NCI-H1105 (cell line): ENCODE data around the gene TRIM38.

Source experiments
- DNase-seq: peaks from one replicate; lab custom pipeline; 2025; lab: John Stamatoyannopoulos, UW

Gene TRIM38

DNA sequence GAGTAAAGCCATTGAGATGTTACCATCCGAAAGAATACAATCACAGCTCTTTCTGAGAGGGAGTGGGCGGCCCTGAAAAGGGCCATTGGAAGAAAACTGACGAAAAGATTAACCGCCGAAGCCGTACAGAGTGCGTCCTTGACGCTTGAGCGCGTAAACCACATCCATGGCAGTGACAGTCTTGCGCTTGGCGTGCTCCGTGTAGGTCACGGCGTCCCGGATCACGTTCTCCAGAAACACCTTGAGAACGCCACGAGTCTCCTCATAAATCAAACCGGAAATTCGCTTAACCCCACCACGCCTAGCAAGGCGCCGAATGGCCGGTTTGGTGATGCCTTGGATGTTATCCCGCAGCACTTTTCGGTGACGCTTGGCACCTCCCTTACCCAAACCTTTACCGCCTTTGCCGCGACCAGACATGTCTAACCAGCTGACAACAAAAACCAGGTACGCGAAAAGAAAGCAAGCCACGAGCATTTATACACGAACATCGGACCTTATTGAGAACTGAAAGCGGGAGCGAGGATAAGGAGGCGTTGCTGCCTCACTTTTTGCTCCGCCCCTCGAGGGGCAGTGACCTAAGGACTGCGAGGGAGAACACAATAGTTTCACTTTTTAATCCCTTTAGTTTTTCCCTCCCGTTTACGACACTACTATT lies 64.4 kb downstream of the TRIM38 start:
- DNase-seq = peak; percentile 98

DNA sequence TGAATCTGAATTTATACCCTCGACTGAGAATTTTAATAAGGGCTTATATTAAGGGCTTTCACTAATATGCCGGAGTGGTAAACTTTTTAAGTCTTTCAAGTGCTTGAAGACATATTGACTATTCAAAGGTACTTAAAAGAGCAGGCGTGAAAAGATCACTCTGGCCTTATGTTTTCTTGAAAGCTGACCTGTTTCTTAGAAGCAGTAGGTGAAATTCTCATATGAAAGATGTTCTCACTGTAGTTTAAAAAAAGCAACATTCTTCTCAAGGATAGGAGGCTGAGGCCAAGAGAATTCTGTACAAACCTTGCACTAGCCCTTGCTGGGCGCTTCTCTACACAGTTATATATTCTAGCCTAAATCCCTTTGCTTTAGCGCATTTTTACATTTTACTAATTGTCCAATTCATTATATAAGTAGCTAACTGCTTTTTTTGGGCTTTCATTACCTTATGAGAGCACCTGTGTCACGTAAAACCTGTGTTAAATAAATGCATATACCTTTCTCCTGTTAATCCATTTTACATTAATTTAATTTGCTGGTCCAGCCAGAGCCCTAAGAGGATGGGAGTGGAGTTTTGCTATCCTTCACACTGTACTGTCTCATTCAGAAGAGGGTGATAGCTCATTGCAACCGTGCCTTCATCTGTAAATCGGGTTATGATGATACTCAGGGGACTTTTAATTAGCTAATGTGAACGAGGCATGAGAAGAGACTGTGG lies 65.0 kb downstream of the TRIM38 start:
- DNase-seq = no peak

DNA sequence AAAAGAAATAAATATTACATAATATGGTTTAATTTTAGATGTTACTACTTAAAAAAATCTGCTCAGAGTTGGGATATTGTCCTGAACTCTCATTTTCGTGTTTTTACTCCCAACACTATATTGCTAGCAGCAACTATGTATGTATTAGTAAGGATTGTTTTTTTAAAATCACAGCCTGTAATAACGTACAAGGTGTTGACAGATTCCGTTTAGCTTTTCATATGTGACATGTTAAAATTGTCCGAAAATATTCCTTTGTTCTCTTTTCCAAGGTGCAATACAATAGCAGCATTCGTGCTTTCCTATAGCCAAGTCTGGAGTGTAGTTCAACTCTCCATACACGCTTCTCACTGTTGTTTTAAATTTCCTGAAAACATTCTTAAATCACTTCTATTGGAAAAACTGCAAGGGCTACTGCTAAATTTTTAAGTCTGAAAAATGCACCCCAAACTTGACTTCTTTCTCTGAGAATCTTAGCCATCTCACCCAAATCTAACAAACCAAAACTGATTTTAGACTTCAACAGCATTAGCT lies 65.7 kb downstream of the TRIM38 start:
- no peak for DNase-seq

GRCh38 chr6:26028746-26029569 lies 66.4 kb downstream of the TRIM38 start:
- DNase-seq = no peak

- no peak for DNase-seq
These were observed 66.9 kb downstream of the TRIM38 start for GRCh38 chr6:26029570-26029856.

GRCh38 chr6:26029857-26030653 lies 67.5 kb downstream of the TRIM38 start:
- DNase-seq = no peak

GRCh38 chr6:26030716-26031115 lies 68.1 kb downstream of the TRIM38 start:
- no peak for DNase-seq

- DNase-seq = no peak
These were observed 68.6 kb downstream of the TRIM38 start for GRCh38 chr6:26031151-26031594.

DNA sequence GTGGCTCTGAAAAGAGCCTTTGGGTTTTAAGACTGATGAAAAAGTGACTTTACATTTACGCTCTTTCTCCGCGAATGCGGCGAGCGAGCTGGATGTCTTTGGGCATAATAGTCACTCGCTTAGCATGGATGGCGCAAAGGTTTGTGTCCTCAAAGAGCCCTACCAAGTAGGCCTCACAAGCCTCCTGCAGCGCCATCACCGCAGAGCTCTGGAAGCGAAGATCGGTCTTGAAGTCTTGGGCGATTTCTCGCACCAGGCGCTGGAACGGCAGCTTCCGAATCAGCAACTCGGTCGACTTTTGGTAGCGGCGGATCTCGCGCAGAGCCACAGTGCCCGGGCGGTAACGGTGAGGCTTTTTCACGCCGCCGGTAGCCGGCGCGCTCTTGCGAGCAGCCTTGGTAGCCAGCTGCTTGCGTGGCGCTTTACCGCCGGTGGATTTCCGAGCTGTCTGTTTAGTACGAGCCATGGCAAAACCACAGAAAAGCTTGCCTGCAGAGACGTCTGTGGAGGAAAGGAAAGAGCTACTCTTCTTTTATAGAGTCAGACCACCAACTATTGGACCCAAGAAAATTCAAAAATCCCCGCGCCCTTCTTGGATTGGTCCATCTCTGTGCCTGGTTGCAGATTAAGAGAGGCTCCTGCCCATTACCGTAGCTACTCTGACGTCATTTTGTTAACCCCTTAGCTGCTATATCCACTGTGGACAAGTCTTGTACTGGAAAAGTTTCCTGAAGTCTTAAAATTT lies 69.2 kb downstream of the TRIM38 start:
- peak; percentile 99 for DNase-seq

DNA sequence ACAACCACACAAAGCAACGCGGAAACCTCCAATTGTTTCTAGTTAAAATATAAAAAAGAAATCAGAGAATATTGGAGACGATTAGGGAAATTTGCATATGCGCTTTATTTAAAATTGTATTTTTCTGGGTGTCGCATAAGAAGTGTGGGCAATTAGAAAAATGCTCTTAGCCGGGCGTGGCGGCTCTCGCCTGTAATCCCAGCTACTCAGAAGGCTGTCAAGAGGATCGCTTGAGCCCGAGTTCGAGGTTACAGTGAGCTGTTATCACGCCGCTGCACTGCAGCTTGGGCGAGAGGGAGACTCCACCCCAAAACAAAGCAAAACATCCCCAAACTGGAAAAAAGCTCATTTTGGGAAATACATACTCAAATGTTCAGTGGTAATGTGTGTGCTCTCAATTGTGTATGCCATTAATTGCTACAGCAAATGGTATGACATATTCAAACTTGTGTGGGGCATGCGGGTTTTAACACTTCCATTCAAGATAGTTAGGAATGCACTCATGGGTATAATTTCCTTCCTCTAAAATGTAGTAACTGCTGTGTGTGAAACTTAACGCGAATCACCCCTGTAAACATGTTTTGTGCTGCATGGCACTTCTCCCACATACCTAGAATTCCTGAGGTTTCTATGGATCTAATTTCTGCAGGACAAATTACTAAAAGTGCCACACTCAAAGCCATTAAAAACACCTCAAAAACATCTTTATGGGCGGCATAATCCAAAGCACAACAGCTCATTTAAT lies 69.9 kb downstream of the TRIM38 start:
- DNase-seq = no peak

DNA sequence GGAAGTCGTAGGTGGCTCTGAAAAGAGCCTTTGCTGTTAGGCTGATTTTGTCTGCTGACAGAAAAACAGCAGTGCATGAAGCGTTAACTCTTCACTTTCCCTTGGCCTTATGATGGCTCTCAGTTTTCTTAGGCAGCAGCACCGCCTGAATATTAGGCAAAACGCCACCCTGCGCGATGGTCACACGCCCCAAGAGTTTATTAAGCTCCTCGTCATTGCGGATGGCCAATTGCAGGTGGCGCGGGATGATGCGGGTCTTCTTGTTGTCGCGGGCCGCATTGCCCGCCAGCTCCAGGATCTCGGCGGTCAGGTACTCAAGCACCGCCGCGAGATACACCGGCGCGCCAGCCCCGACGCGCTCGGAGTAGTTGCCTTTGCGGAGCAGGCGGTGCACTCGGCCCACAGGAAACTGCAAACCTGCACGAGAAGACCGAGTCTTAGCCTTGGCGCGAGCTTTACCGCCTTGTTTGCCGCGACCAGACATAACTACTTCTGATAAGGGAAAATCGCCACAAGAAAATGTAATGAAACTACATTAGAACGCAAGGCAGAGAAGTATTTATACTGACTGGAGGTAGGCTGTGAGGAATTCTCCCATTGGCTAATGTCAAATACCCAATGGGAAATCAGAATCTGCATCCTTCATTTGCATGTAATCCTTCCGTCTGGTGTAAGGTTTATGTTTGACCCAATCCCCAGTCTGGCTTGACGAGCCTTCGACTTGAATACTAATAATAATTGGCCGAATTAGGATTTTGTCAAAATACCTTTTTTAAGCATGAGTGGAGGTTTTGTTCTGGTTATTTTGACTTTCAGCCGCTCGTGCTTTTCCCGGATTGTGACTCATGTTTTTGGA lies 70.7 kb downstream of the TRIM38 start:
- peak; percentile 87 for DNase-seq

DNA sequence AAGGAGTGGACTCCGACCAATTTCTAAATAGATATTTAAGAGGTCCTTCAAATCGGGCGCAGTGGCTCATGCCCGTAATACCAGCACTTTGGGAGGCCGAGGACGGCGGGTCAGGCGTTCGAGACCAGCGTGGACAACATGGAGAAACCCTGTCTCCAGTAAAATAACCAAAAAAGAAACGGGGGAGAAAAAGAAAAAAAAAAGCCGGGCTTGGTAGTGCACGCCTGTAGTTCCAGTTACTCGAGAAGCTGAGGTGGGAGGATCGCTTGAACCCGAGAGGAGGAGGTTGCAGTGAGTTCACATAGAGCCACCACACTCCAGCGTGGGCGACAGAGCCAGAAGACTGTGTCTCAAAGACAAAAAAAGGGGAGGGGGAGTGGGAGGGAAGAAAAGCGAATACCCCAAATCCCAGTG lies 71.3 kb downstream of the TRIM38 start:
- DNase-seq = no peak

DNA sequence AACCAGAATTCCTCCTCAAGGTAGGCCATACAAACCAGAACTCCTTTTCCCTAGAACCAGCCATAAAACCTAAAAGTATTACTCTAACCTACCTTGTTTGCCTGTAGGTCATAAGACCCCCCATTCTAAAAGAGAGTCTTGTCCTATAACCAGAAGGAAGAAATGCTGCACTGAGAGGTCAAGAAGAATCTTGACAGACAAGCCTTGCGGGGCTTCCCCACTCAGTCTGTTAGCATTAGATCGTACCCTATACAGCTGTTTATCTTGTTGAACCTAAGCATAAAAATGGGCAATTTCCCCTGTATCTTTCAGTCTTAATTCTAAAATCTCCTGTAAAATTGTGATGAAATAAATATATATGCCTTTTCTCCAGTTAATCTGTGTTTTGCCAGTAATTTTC lies 72.3 kb downstream of the TRIM38 start:
- no peak for DNase-seq
